Stimulated activated CD4-positive, alpha-beta T cell treated with anti-CD3 and anti-CD28 coated beads, Interleukin-4, amount 100 ng/mL, for 1 hour (primary cell): ENCODE measurements around the gene POLR1G.
A peak's percentile ranks its signal among the peaks of the same experiment; 100 is the strongest.

Source experiments
- DNase-seq: peaks from one replicate; pipeline ENCODE4 v3.0.0-alpha.2; 2020

POLR1G gene

DNA sequence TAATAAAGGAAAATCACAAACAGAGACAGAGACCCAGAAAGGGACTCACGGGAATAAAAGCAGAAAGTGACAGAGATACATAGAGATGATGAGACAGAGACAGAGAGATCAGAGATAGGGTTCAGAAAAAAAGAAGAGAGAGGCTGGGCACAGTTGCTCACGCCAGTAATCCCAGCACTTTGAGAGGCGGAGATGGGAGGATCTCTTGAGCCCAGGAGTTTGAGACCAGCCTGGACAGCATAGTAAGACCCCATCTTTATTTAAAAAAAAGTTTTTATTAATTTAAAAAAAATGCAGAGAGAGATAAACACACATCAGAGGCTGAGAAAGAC is 41.9 kb downstream of the POLR1G start:
- no peak for DNase-seq

DNA sequence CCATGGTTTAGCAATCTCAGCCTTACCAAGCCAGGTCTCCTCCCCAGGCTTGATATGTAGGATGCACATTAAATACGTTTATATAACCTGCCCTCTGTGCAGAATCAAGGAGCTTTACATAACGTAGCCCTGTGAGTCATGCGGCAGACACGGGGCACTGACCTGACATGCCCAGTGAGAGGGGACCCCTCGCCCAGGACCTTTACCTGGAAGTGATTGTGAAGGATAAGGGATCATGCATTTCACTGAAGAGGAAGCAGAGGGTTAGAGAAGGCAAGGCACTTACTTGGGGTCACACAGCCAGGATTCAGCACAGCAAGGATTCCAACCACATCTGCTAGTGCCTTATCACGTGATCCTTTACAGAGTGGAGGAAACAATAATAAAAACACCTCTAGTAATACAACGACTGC is 42.4 kb downstream of the POLR1G start:
- DNase-seq = no peak

DNA sequence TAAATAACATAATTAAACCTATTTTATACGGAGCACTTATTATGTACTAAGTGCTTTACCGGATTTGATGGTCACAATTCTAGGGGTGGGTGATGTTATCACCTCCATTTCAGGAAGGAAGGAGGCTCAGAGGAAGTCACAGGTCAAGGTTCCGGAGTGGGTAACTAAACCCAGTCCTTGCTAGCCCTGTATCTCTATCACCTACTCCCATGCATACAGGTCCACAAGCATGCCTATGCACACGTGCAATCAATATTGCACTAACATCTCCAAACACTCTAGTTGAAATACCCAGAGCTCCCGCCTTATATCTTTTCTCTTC is 43.5 kb downstream of the POLR1G start:
- DNase-seq = no peak

DNA sequence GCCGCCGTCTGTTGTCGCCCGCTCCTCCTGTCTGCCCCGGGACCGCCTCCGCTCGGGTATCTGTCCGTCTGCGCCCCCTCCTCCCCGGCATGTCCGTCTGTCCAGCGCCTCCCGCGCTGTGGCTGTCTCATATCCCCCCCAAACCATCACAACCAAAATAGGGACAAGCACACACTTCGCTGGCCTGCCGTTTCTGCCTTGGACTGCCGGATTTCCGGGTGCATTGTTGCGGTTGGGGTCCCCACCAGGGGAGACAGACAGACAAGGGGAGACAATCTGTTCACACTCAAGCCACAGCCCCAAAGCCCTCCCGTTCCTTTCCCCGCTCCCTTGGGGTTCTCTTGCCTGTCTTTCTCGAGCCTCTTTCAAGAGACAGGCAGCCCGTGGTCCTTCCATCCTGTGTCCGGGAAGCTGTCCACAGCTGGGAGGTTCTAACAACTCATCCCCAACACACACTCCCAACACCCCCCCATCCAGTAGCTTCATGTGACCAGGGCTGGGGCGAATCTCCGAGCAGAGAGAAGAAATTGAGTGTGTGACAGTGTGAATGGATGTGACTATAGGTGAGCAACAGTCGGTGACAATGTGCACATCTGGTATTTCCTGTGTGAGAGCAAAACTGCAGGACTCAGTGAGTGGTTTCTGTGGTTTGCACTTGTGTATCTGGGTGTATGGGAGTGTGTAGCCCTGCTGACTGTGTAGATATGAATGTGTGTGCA is 44.8 kb downstream of the POLR1G start:
- no peak for DNase-seq

DNA sequence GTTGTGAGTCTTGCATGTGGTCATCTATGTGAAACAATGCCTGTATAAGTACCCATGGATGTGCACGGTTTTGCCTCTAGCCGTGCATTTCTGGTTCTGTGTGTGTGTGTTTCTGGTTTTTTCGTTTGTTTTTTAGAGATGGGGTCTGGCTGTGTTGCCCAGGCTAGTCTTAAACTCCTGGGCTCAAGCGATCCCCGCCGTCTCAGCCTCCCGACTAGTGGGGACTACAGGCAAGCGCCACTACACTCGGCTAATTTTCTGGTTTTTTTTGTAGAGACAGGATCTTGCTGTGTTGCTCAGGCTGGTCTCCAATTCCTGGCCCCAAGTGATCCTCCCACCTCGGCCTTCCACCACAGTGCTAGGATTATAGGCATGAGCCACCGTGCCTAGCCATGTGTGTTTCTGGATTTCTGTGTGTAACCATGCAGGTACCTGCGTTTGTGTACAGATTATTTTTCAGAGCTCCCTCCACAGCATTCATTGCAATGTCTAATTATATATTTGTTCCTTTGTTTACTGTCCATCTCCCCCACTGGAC is 45.5 kb downstream of the POLR1G start:
- DNase-seq = no peak

DNA sequence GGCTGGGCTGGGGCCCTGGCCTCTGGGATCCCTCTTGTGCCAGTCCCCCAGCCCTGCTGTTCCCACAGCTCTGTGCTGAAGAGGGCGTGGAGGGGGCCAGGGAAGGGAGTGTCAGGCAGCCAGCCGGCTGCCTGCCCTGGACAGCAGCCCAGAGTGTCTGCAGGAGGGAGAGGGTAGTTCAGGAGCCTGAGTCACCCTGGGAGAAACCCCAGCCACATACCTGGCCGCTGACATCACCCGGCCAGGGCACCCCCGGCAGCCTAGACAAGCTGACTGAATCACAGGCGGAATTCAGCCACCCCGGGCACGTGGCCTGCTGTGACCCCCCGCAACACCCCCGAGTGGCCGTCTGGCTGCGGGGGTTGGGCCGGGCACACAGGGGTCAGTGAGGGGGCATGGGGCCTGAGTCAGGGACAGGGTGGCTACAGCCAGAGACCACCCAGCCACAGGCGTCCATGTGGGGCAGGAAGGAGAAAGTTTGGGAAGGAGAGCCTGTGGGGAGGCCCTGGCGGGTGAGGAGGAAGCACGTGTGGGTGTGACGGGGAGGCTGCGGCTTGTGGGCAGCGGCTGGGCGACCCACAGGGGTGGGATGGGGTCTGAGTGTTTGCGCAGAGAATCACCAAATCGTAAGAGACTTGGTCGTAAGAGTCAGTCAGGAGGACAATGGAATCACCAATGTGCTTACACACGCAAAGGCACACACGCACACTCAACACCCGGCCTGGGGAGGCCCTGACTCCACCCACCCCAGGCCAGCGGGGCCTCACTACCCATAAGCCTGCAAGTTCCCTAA is 49.5 kb downstream of the POLR1G start:
- peak; percentile 49 for DNase-seq

DNA sequence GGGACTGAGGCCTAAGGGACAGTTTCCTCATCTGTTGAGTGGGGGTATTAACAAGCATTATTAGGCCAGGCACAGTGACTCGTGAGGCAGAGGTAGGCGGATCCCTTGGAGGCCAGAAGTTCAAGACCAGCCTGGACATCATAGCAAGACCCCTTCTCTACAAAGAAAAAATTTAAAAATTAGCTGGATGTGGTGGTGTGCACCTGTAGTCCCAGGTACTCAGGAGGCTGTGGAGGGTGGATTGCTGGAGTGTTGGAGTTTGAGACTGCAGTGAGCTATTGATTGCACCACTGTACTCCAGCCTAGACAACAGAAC is 50.0 kb downstream of the POLR1G start:
- no peak for DNase-seq

DNA sequence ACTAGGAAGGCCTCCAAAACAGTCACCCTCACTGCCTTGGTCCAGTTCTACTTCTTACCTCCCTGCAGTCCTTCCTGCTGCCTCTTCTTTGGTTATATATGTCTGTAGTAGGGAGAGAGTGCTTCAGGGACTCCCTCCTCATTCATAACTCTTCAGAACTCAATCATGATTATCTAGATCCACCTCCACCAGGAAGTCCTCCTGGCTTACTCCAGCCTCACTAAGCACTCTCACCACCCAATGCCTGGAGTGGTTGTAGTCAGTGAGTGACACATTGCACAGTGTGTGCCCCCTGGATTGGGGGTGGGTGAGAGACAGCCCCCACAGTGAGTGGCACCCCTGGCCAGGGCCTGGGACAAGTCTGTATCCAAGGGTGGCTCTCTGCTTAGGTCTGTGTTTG is 51.3 kb downstream of the POLR1G start:
- DNase-seq = no peak
